NCI-H187 treated with DMSO at 0.1 percent for 48 hours (cell line): ENCODE results near the gene OR52H1.

ENCODE experiments used
- DNase-seq: peaks from one replicate; lab custom pipeline; 2025; lab: John Stamatoyannopoulos, UW

Gene OR52H1

GRCh38 chr11:5531053-5531831 lies 17.1 kb downstream of the OR52H1 start:
- no peak for DNase-seq

- DNase-seq = no peak
Measured at GRCh38 chr11:5528495-5528894, 19.8 kb downstream of the OR52H1 start.

- no peak for DNase-seq
Measured at GRCh38 chr11:5527716-5528115, 20.6 kb downstream of the OR52H1 start.

- no peak for DNase-seq
Measured at GRCh38 chr11:5524756-5525155, 23.6 kb downstream of the OR52H1 start.

GRCh38 chr11:5522308-5522707 lies 26.0 kb downstream of the OR52H1 start:
- no peak for DNase-seq

GRCh38 chr11:5521540-5521939 lies 26.8 kb downstream of the OR52H1 start:
- DNase-seq = no peak

- no peak for DNase-seq
Measured at GRCh38 chr11:5516599-5516998, 31.7 kb downstream of the OR52H1 start, which contains the start of gene UBQLNL. UBQLNL (minus strand) TSS chr11:5516699; CDS start chr11:5516441, 258 bp downstream.

GRCh38 chr11:5514841-5515240 lies 33.5 kb downstream of the OR52H1 start:
- DNase-seq = no peak

GRCh38 chr11:5509803-5510202 lies 38.5 kb downstream of the OR52H1 start, which contains the start of gene UBQLN3:
UBQLN3 (minus strand) TSS chr11:5509957; CDS start chr11:5509558, 399 bp downstream.
- no peak for DNase-seq

- no peak for DNase-seq
Measured at GRCh38 chr11:5508605-5509004, 39.7 kb downstream of the OR52H1 start.

GRCh38 chr11:5507933-5508305 lies 40.4 kb downstream of the OR52H1 start:
- no peak for DNase-seq

- no peak for DNase-seq
Measured at GRCh38 chr11:5507177-5507932, 41.0 kb downstream of the OR52H1 start.

- no peak for DNase-seq
Measured at GRCh38 chr11:5505363-5506048, 42.8 kb downstream of the OR52H1 start.

- no peak for DNase-seq
Measured at GRCh38 chr11:5504403-5504921, 43.9 kb downstream of the OR52H1 start.

GRCh38 chr11:5500393-5500801 lies 47.9 kb downstream of the OR52H1 start:
- DNase-seq = no peak

- DNase-seq = no peak
Measured at GRCh38 chr11:5499671-5500070, 48.7 kb downstream of the OR52H1 start.
